Stimulated activated naive CD4-positive, alpha-beta T cell treated with Interleukin-2 at 50 U/mL for 16 hours (primary cell): ENCODE data around the gene BBS7.
A peak's percentile ranks its signal among the peaks of the same experiment; 100 is the strongest.

Experiments
- DNase-seq: peaks from one replicate; lab custom pipeline; 2025; lab: John Stamatoyannopoulos, UW

The BBS7 gene

GRCh38 chr4:121824950-121825349 lies 45.3 kb downstream of the BBS7 start:
- DNase-seq: no peak

- no peak for DNase-seq
Observed at GRCh38 chr4:121824171-121824527, 46.1 kb downstream of the BBS7 start.

- DNase-seq: peak; percentile 96
Observed at GRCh38 chr4:121823505-121824170, 46.6 kb downstream of the BBS7 start, which contains the start of gene CCNA2. TSS of gene CCNA2 (minus strand) at chr4:121823883. CDS start at chr4:121823628, 255 bp downstream.

- DNase-seq: peak; percentile 1
Observed at GRCh38 chr4:121822796-121823504, 47.3 kb downstream of the BBS7 start.

GRCh38 chr4:121822047-121822446 lies 48.2 kb downstream of the BBS7 start:
- no peak for DNase-seq

- DNase-seq: no peak
Observed at GRCh38 chr4:121819216-121819965, 50.9 kb downstream of the BBS7 start.

- DNase-seq: no peak
Observed at GRCh38 chr4:121818215-121818614, 52.1 kb downstream of the BBS7 start.

- no peak for DNase-seq
Observed at GRCh38 chr4:121817701-121818100, 52.6 kb downstream of the BBS7 start.

- no peak for DNase-seq
Observed at GRCh38 chr4:121817006-121817405, 53.3 kb downstream of the BBS7 start.

- no peak for DNase-seq
Observed at GRCh38 chr4:121814756-121815155, 55.5 kb downstream of the BBS7 start.

- no peak for DNase-seq
Observed at GRCh38 chr4:121811122-121811521, 59.2 kb downstream of the BBS7 start.

GRCh38 chr4:121806411-121806810 lies 63.9 kb downstream of the BBS7 start:
- no peak for DNase-seq

- DNase-seq: no peak
Observed at GRCh38 chr4:121801715-121802075, 68.6 kb downstream of the BBS7 start.

GRCh38 chr4:121800961-121801714 lies 69.1 kb downstream of the BBS7 start, which contains the start of gene EXOSC9:
TSS of gene EXOSC9 (plus strand) at chr4:121801323. CDS start at chr4:121801425, 102 bp downstream.
- peak; percentile 92 for DNase-seq

GRCh38 chr4:121800638-121800960 lies 69.7 kb downstream of the BBS7 start:
- no peak for DNase-seq

GRCh38 chr4:121799867-121800501 lies 70.3 kb downstream of the BBS7 start:
- DNase-seq: no peak

- DNase-seq: no peak
Observed at GRCh38 chr4:121799208-121799823, 71.0 kb downstream of the BBS7 start.

- DNase-seq: no peak
Observed at GRCh38 chr4:121796283-121796682, 74.0 kb downstream of the BBS7 start.

- DNase-seq: no peak
Observed at GRCh38 chr4:121794505-121795188, 75.6 kb downstream of the BBS7 start.

- no peak for DNase-seq
Observed at GRCh38 chr4:121792966-121793365, 77.3 kb downstream of the BBS7 start.

- no peak for DNase-seq
Observed at GRCh38 chr4:121791481-121791880, 78.8 kb downstream of the BBS7 start.
